ENCODE results near the gene SLC8A1.

Gene SLC8A1

GRCh38 chr2:40451918-40452605, at the start of gene SLC8A1:
TSS of gene SLC8A1 (minus strand) at chr2:40452090.
- ChIA-PET CTCF (interaction anchor here (0.7 to 4.9 kb wide), 3 partner anchors 10 to 13 kb away, joined by 3 to 41 read pairs (median 5); no protein-coding TSS in a partner anchor), POLR2A (interaction anchor here (0.6 to 2.8 kb wide), 8 partner anchors 8 to 754 kb away, joined by 3 to 10 read pairs (median 4); no protein-coding TSS in a partner anchor)

GRCh38 chr2:40499437-40499836, 47.5 kb upstream of the SLC8A1 start:
- no peak overlapping the region for H3K4me3 ChIP-seq (ENCODE audit: low read depth, low read length)
- no peak for TF ChIP-seq CTCF (IDR thresholded peaks at IDR 0.05; ENCODE audit: insufficient read depth, low read length, missing control alignments)
- DNase-seq (ENCODE audit: low read depth, low spot score) = no peak
- ChIA-PET POLR2A (no interaction called here), CTCF (interaction anchor here (1.6 to 3.7 kb wide), 2 partner anchors 11 kb away, joined by 7 to 16 read pairs; no protein-coding TSS in a partner anchor)

More at GRCh38 chr2:40451918-40452605, at the start of gene SLC8A1:
- no peak for DNase-seq (ENCODE audit: low read depth, low spot score)
- no peak for TF ChIP-seq CTCF (IDR thresholded peaks at IDR 0.05; ENCODE audit: insufficient read depth, low read length, missing control alignments)
- H3K4me3 ChIP-seq (ENCODE audit: low read depth, low read length) = peak within 1 kb of the TSS; percentile 67

- H3K4me3 ChIP-seq (ENCODE audit: low read depth, low read length) = no peak overlapping the region
- no peak for DNase-seq (ENCODE audit: low read depth, low spot score)
- TF ChIP-seq CTCF (IDR thresholded peaks at IDR 0.05; ENCODE audit: insufficient read depth, low read length, missing control alignments) = no peak
- CTCF ChIA-PET = interaction anchor here (3.7 kb wide), 1 partner anchor 9 kb away, joined by 16 read pairs; no protein-coding TSS in a partner anchor
- POLR2A ChIA-PET = no interaction called here
Observed at GRCh38 chr2:40497251-40497859, 45.5 kb upstream of the SLC8A1 start.

- no peak for TF ChIP-seq CTCF (IDR thresholded peaks at IDR 0.05; ENCODE audit: insufficient read depth, low read length, missing control alignments)
- CTCF ChIA-PET = interaction anchor here (0.7 to 4.2 kb wide), 4 partner anchors 12 to 270 kb away, joined by 3 to 32 read pairs (median 14); no protein-coding TSS in a partner anchor
- POLR2A ChIA-PET = no interaction called here
- DNase-seq (ENCODE audit: low read depth, low spot score) = no peak
- peak overlapping the region; percentile 18 for H3K4me3 ChIP-seq (ENCODE audit: low read depth, low read length)
Observed at GRCh38 chr2:40489678-40489960, 37.7 kb upstream of the SLC8A1 start.

- DNase-seq (ENCODE audit: low read depth, low spot score) = no peak
- TF ChIP-seq CTCF (IDR thresholded peaks at IDR 0.05; ENCODE audit: insufficient read depth, low read length, missing control alignments) = no peak
- POLR2A ChIA-PET = interaction anchor here (0.6 kb wide), 1 partner anchor 399 kb away, joined by 3 read pairs; no protein-coding TSS in a partner anchor
- CTCF ChIA-PET = interaction anchor here (0.7 to 4.2 kb wide), 10 partner anchors 9 to 285 kb away, joined by 3 to 32 read pairs (median 4); no protein-coding TSS in a partner anchor
- H3K4me3 ChIP-seq (ENCODE audit: low read depth, low read length) = peak overlapping the region; percentile 18
Observed at GRCh38 chr2:40488927-40489677, 37.2 kb upstream of the SLC8A1 start.
